KMS-11 (cell line): ENCODE data around the gene COMTD1.

ENCODE experiments used
- H2AFZ ChIP-seq: fragments of 200-600 bp; sonication (generic); 2 replicates; pipeline ENCODE4 v1.6.1; 2016; ENCODE audit warnings: antibody characterized with exemption, mixed run types, low read depth
- H3K27ac ChIP-seq: fragments of 200-600 bp; sonication (generic); 2 replicates; pipeline ENCODE4 v1.6.1; 2016; ENCODE audit warnings: mild to moderate bottlenecking, mixed run types
- H3K27me3 ChIP-seq: fragments of 200-600 bp; sonication (generic); 2 replicates; pipeline ENCODE4 v1.6.1; 2017; ENCODE audit warnings: mild to moderate bottlenecking, low read depth, mixed run types, moderate library complexity; ENCODE audit not compliant: insufficient read depth
- H3K36me3 ChIP-seq: fragments of 200-600 bp; sonication (generic); 2 replicates; pipeline ENCODE4 v1.6.1; 2017; ENCODE audit warnings: mild to moderate bottlenecking, mixed run types; ENCODE audit not compliant: insufficient read depth
- H3K4me1 ChIP-seq: fragments of 200-600 bp; sonication (generic); 2 replicates; pipeline ENCODE4 v1.6.1; 2016; ENCODE audit warnings: mild to moderate bottlenecking, low read depth, mixed run types; ENCODE audit not compliant: poor library complexity, severe bottlenecking
- H3K4me2 ChIP-seq: fragments of 200-600 bp; sonication (generic); 2 replicates; pipeline ENCODE4 v1.7.0; 2016; ENCODE audit warnings: mild to moderate bottlenecking, mixed run types
- H3K4me3 ChIP-seq: fragments of 200-600 bp; sonication (generic); IDR thresholded peaks from 2 replicates; pipeline ENCODE4 v1.6.1; 2017; ENCODE audit warnings: low read depth, low read length, mixed read lengths; ENCODE audit not compliant: insufficient read depth
- H3K79me2 ChIP-seq: fragments of 200-600 bp; sonication (generic); 2 replicates; pipeline ENCODE4 v1.6.1; 2016; ENCODE audit warnings: low read depth, mixed run types; ENCODE audit not compliant: insufficient read depth
- H3K9ac ChIP-seq: fragments of 200-600 bp; sonication (generic); 2 replicates; pipeline ENCODE4 v1.6.1; 2016; ENCODE audit warnings: mild to moderate bottlenecking, mixed run types
- H4K20me1 ChIP-seq: fragments of 200-600 bp; sonication (generic); 2 replicates; pipeline ENCODE4 v1.6.1; 2016; ENCODE audit warnings: mild to moderate bottlenecking, mixed run types; ENCODE audit not compliant: insufficient read depth
- CTCF ChIP-seq: fragments of 200-600 bp; sonication (generic); conservative IDR thresholded peaks from 2 replicates; pipeline ENCODE4 v1.6.1; 2017; ENCODE audit warnings: low read depth, mild to moderate bottlenecking, antibody characterized with exemption, low read length, moderate library complexity, mixed read lengths

The COMTD1 gene

GRCh38 chr10:75269605-75270004, 33.8 kb upstream of the COMTD1 start:
- H3K4me1 ChIP-seq: no peaks in the 10 kb centered on the region
- no peak overlapping the region for H3K9ac ChIP-seq
- H3K27me3 ChIP-seq: no peaks in the 10 kb centered on the region
- H3K4me2 ChIP-seq: no peak overlapping the region
- no peak overlapping the region for H3K27ac ChIP-seq
- no peaks in the 10 kb centered on the region for H4K20me1 ChIP-seq
- no peak for TF ChIP-seq CTCF
- no peaks in the 10 kb centered on the region for H3K79me2 ChIP-seq
- no peak overlapping the region for H2AFZ ChIP-seq
- no peaks in the 10 kb centered on the region for H3K36me3 ChIP-seq
- H3K4me3 ChIP-seq: no peak overlapping the region

GRCh38 chr10:75266945-75267344, 31.2 kb upstream of the COMTD1 start:
- H4K20me1 ChIP-seq: no peaks in the 10 kb centered on the region
- H3K4me2 ChIP-seq: no peak overlapping the region
- no peaks in the 10 kb centered on the region for H3K36me3 ChIP-seq
- no peak overlapping the region for H3K4me3 ChIP-seq
- H3K4me1 ChIP-seq: no peaks in the 10 kb centered on the region
- H3K9ac ChIP-seq: no peak overlapping the region
- H2AFZ ChIP-seq: no peak overlapping the region
- no peak for TF ChIP-seq CTCF
- no peak overlapping the region for H3K27ac ChIP-seq
- H3K27me3 ChIP-seq: no peaks in the 10 kb centered on the region
- no peaks in the 10 kb centered on the region for H3K79me2 ChIP-seq

- Histone ChIP-seq H2AFZ (no peak overlapping the region), H3K4me1 (no peaks in the 10 kb centered on the region), H3K36me3 (no peaks in the 10 kb centered on the region), H4K20me1 (no peaks in the 10 kb centered on the region), H3K27ac (no peak overlapping the region), H3K27me3 (no peaks in the 10 kb centered on the region), H3K9ac (no peak overlapping the region), H3K79me2 (no peaks in the 10 kb centered on the region), H3K4me3 (no peak overlapping the region), H3K4me2 (no peak overlapping the region)
- no peak for TF ChIP-seq CTCF
These were observed 30.1 kb upstream of the COMTD1 start for GRCh38 chr10:75265856-75266255.

- H3K4me1 ChIP-seq: no peaks in the 10 kb centered on the region
- H3K4me3 ChIP-seq: no peak overlapping the region
- no peaks in the 10 kb centered on the region for H3K27me3 ChIP-seq
- H4K20me1 ChIP-seq: no peaks in the 10 kb centered on the region
- H3K9ac ChIP-seq: no peak overlapping the region
- H3K36me3 ChIP-seq: no peaks in the 10 kb centered on the region
- no peak for TF ChIP-seq CTCF
- no peak overlapping the region for H3K4me2 ChIP-seq
- H3K79me2 ChIP-seq: no peaks in the 10 kb centered on the region
- H2AFZ ChIP-seq: no peak overlapping the region
- H3K27ac ChIP-seq: no peak overlapping the region
These were observed 28.0 kb upstream of the COMTD1 start for GRCh38 chr10:75263806-75264205.
